Trophoblast cell (in vitro differentiated cells and primary cell): ENCODE data around the gene PPT2.
"Not testable (repeated sequence)": the region's sequence is repeated elsewhere in the genome, so short reads cannot be mapped to it uniquely, and the experiment has no call there.

ENCODE experiments used
- DNase-seq, 2 donors: peaks; one replicate each; pipeline ENCODE4 v3.0.0-alpha.2; 2016
- H2AFZ ChIP-seq: 2 replicates; pipeline ENCODE4 v1.6.1; 2013; ENCODE audit warnings: low read length, moderate library complexity, mild to moderate bottlenecking; ENCODE audit not compliant: insufficient read depth, poor library complexity
- H2AK5ac ChIP-seq: 2 replicates; pipeline ENCODE4 v1.6.1; 2013; ENCODE audit warnings: mild to moderate bottlenecking, low read length
- H2BK120ac ChIP-seq: 2 replicates; pipeline ENCODE4 v1.6.1; 2013; ENCODE audit warnings: low read length, mild to moderate bottlenecking, moderate library complexity; ENCODE audit not compliant: insufficient read depth, poor library complexity
- H2BK12ac ChIP-seq: 2 replicates; pipeline ENCODE4 v1.6.1; 2013; ENCODE audit warnings: mild to moderate bottlenecking, low read length, moderate library complexity
- H2BK5ac ChIP-seq: 2 replicates; pipeline ENCODE4 v1.6.1; 2013; ENCODE audit warnings: low read length, low read depth, moderate library complexity, mild to moderate bottlenecking; ENCODE audit not compliant: poor library complexity
- H3K14ac ChIP-seq: 2 replicates; pipeline ENCODE4 v1.6.1; 2013; ENCODE audit warnings: mild to moderate bottlenecking, low read length
- H3K18ac ChIP-seq: 2 replicates; pipeline ENCODE4 v1.6.1; 2013; ENCODE audit warnings: mild to moderate bottlenecking, low read length
- H3K23ac ChIP-seq: 2 replicates; pipeline ENCODE4 v1.6.1; 2013; ENCODE audit warnings: low read length
- H3K27ac ChIP-seq: 2 replicates; pipeline ENCODE4 v1.5.1; 2013; ENCODE audit warnings: low read depth, mild to moderate bottlenecking, inconsistent platforms, low read length, moderate library complexity
- H3K27me3 ChIP-seq: 2 replicates; pipeline ENCODE4 v1.6.1; 2013; ENCODE audit warnings: inconsistent platforms, mild to moderate bottlenecking, low read length, moderate library complexity; ENCODE audit not compliant: insufficient read depth
- H3K36me3 ChIP-seq, 2 experiments: 1 replicate in 1 of 2; 2 replicates in 1 of 2; pipeline ENCODE4 v1.6.1; 2013; ENCODE audit warnings: low read length in 2 of 2, mild to moderate bottlenecking in 2 of 2, moderate library complexity in 1 of 2; ENCODE audit not compliant: insufficient read depth in 2 of 2, control insufficient read depth in 1 of 2
- H3K4ac ChIP-seq: 2 replicates; pipeline ENCODE4 v1.6.1; 2013; ENCODE audit warnings: low read depth, mild to moderate bottlenecking, low read length, moderate library complexity
- H3K4me1 ChIP-seq, 2 experiments: 1 replicate in 1 of 2; 2 replicates in 1 of 2; pipeline ENCODE4 v1.6.1; 2013; ENCODE audit warnings: low read length in 2 of 2, mild to moderate bottlenecking in 2 of 2, moderate library complexity in 1 of 2; ENCODE audit not compliant: insufficient read depth in 2 of 2, control insufficient read depth in 1 of 2
- H3K4me2 ChIP-seq: 2 replicates; pipeline ENCODE4 v1.6.1; 2013; ENCODE audit warnings: inconsistent platforms, mild to moderate bottlenecking, low read length, moderate library complexity
- H3K4me3 ChIP-seq: 2 replicates; pipeline ENCODE4 v1.5.1; 2013; ENCODE audit warnings: mild to moderate bottlenecking, low read depth, low read length, inconsistent platforms
- H3K79me1 ChIP-seq: one replicate; pipeline ENCODE4 v1.6.1; 2013; ENCODE audit warnings: low read length
- H3K79me2 ChIP-seq: 2 replicates; pipeline ENCODE4 v1.6.1; 2013; ENCODE audit warnings: low read length, mild to moderate bottlenecking; ENCODE audit not compliant: control insufficient read depth, insufficient read depth, poor library complexity
- H3K9ac ChIP-seq: 2 replicates; pipeline ENCODE4 v1.6.1; 2013; ENCODE audit warnings: mild to moderate bottlenecking, low read length
- H3K9me3 ChIP-seq: 2 replicates; pipeline ENCODE4 v1.6.1; 2013; ENCODE audit warnings: low read depth, mild to moderate bottlenecking, control low read depth, inconsistent platforms, low read length; ENCODE audit not compliant: insufficient read depth
- H4K12ac ChIP-seq: 2 replicates; pipeline ENCODE4 v1.6.1; 2013; ENCODE audit warnings: low read depth, mild to moderate bottlenecking, low read length, moderate library complexity
- H4K8ac ChIP-seq: 2 replicates; pipeline ENCODE4 v1.6.1; 2013; ENCODE audit warnings: low read depth, mild to moderate bottlenecking, low read length, moderate library complexity
- H4K91ac ChIP-seq: one replicate; pipeline ENCODE4 v1.6.1; 2013; ENCODE audit warnings: low read depth, mild to moderate bottlenecking, low read length, moderate library complexity
- WGBS: extraction: QIAGEN DNeasy Blood & Tissue Kit; methylation state at CpG from one replicate; pipeline ENCODE4 v1.1.7; 2013; ENCODE audit warnings: missing lambda C conversion rate; ENCODE audit not compliant: insufficient read length, insufficient coverage; ENCODE audit errors: extremely low coverage; 5-methylcytosine and 5-hydroxymethylcytosine counted together

Gene PPT2

GRCh38 chr6:32190911-32191677 lies 37.2 kb downstream of the PPT2 start:
- Histone ChIP-seq H3K27me3 (no peaks in the 10 kb centered on the region), H3K4me3 (no peak overlapping the region), H3K23ac (no peak overlapping the region), H3K36me3 (peaks cover 20 to 21% of the 10 kb centered on the region in 2 experiments), H3K79me2 (peaks cover 14% of the 10 kb centered on the region), H3K79me1 (peaks cover 24% of the 10 kb centered on the region), H3K4me2 (peak overlapping the region; percentile 11), H2BK5ac (peak overlapping the region; percentile 11), H3K4me1 (peaks cover 15 to 24% of the 10 kb centered on the region in 2 experiments), H2AFZ (no peak overlapping the region), H4K12ac (peak overlapping the region; percentile 31), H2BK12ac (peak overlapping the region; percentile 85), H4K91ac (peak overlapping the region; percentile 92), H2AK5ac (peak overlapping the region; percentile 59), H3K14ac (peak overlapping the region; percentile 41), H3K4ac (peak overlapping the region; percentile 4), H3K27ac (no peak overlapping the region), H3K18ac (peak overlapping the region; percentile 37), H2BK120ac (peak overlapping the region; percentile 29), H4K8ac (peak overlapping the region; percentile 17), H3K9me3 (no peaks in the 10 kb centered on the region), H3K9ac (no peak overlapping the region)
- no peak for DNase-seq
- no CpG with 5 or more reads among the region's 8 CpGs for WGBS

GRCh38 chr6:32191696-32192607 lies 38.0 kb downstream of the PPT2 start:
- Histone ChIP-seq H3K79me2 (peaks cover 16% of the 10 kb centered on the region), H3K79me1 (peaks cover 31% of the 10 kb centered on the region), H3K4me1 (peaks cover 20 to 29% of the 10 kb centered on the region in 2 experiments), H2BK5ac (no peak overlapping the region), H3K23ac (no peak overlapping the region), H2BK120ac (peak overlapping the region; percentile 55), H3K27ac (no peak overlapping the region), H3K4ac (peak overlapping the region; percentile 53), H3K27me3 (no peaks in the 10 kb centered on the region), H2BK12ac (peak overlapping the region; percentile 85), H2AK5ac (peak overlapping the region; percentile 86), H4K12ac (peak overlapping the region; percentile 78), H3K18ac (peak overlapping the region; percentile 63), H3K36me3 (peaks cover 12 to 13% of the 10 kb centered on the region in 2 experiments), H3K4me2 (no peak overlapping the region), H3K4me3 (no peak overlapping the region), H4K91ac (peak overlapping the region; percentile 92), H3K9me3 (no peaks in the 10 kb centered on the region), H3K9ac (no peak overlapping the region), H2AFZ (no peak overlapping the region), H3K14ac (peak overlapping the region; percentile 80), H4K8ac (peak overlapping the region; percentile 77)
- WGBS, result no CpG with 5 or more reads among the region's 15 CpGs
- no peak for DNase-seq

- Histone ChIP-seq H3K9ac (no peak within 1 kb of the TSS), H3K4me3 (no peak within 1 kb of the TSS), H2BK5ac (no peak within 1 kb of the TSS), H3K79me1 (peaks cover 31% of the 10 kb centered on the region), H3K4me1 (peaks cover 20 to 29% of the 10 kb centered on the region in 2 experiments), H3K18ac (peak within 1 kb of the TSS; percentile 63), H2AK5ac (peak within 1 kb of the TSS; percentile 86), H4K12ac (peak within 1 kb of the TSS; percentile 78), H3K27me3 (no peaks in the 10 kb centered on the region), H3K4me2 (peak within 1 kb of the TSS; percentile 55), H3K9me3 (no peaks in the 10 kb centered on the region), H3K4ac (peak within 1 kb of the TSS; percentile 53), H3K14ac (peak within 1 kb of the TSS; percentile 80), H3K27ac (peak within 1 kb of the TSS; percentile 57), H4K91ac (peak within 1 kb of the TSS; percentile 92), H3K23ac (no peak within 1 kb of the TSS), H3K36me3 (peaks cover 6 to 7% of the 10 kb centered on the region in 2 experiments), H2BK120ac (peak within 1 kb of the TSS; percentile 55), H4K8ac (peak within 1 kb of the TSS; percentile 77), H2AFZ (no peak within 1 kb of the TSS), H2BK12ac (peak within 1 kb of the TSS; percentile 85), H3K79me2 (peaks cover 16% of the 10 kb centered on the region)
- no peak for DNase-seq
- no CpG with 5 or more reads among the region's 5 CpGs for WGBS
Observed at GRCh38 chr6:32192608-32193039, 38.7 kb downstream of the PPT2 start, which contains the start of gene GPSM3. TSS of gene GPSM3 (minus strand) at chr6:32192643. CDS start at chr6:32192513, 130 bp downstream.

GRCh38 chr6:32193096-32193495 lies 39.2 kb downstream of the PPT2 start:
- no CpG with 5 or more reads among the region's 13 CpGs for WGBS
- peaks cover 16% of the 10 kb centered on the region for H3K79me2 ChIP-seq
- peaks cover 20 to 29% of the 10 kb centered on the region in 2 experiments for H3K4me1 ChIP-seq

More at GRCh38 chr6:32193096-32193495, 39.2 kb downstream of the PPT2 start:
- H2BK12ac ChIP-seq, H4K8ac ChIP-seq, H3K4me3 ChIP-seq, H2AK5ac ChIP-seq, H3K27ac ChIP-seq, H3K27me3 ChIP-seq, H3K18ac ChIP-seq, H2BK5ac ChIP-seq, H3K9ac ChIP-seq, H3K4ac ChIP-seq, DNase-seq, H3K36me3 ChIP-seq, H3K9me3 ChIP-seq, H2AFZ ChIP-seq, H3K23ac ChIP-seq: not testable (repeated sequence)
- Histone ChIP-seq H3K4me2 (peak overlapping the region; percentile 55), H2BK120ac (peak overlapping the region; percentile 37), H4K91ac (peak overlapping the region; percentile 92), H3K14ac (peak overlapping the region; percentile 64), H4K12ac (peak overlapping the region; percentile 76), H3K79me1 (peaks cover 31% of the 10 kb centered on the region)
